Stimulated activated CD4-positive, alpha-beta T cell treated with anti-CD3 and anti-CD28 coated beads, Interleukin-4, amount 100 ng/mL, for 24 hours (primary cell): ENCODE results near the gene MYO5A.
A peak's percentile ranks its signal among the peaks of the same experiment; 100 is the strongest.

Experiments used
- DNase-seq: peaks from one replicate; pipeline ENCODE4 v3.0.0-alpha.2; 2020

The MYO5A gene

DNA sequence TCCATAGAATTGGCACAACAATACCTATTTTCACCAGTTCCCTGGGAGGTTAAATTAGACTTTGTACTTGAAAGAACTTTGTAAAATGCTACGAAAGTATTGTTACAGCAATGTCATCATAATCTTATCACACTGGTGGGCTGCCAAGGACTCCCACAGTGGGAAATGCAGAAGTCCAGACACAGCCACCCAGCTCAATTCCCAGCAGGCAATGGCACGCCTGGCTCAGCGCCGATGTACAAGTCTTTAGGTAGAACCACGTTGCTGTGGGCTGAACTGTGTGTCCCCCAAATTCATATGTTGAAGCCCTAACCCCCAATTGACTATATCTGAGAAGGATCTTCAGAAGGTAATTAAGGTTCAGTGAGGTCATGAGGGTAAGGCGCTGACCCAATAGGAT is 245.4 kb downstream of the MYO5A start:
- DNase-seq: no peak

DNA sequence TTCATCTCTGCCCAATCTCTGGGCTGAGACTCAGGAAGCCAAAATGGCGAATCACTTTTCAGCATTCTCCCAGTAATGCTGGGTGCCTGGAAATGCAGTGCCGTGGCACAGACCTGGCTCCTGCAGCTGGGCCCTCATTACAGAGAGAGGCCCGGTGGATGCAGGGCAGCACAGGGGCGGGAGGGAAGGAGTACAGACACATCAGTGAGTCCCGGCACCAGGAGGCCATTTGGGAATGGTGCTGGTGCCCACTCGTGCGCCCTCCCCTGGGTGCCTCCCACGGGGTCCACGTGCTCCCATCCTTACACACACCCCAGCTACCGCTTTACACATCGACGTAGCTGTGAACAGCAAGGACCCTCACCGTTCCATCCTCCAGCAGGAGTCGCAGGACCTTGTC is 246.3 kb downstream of the MYO5A start:
- DNase-seq: no peak

DNA sequence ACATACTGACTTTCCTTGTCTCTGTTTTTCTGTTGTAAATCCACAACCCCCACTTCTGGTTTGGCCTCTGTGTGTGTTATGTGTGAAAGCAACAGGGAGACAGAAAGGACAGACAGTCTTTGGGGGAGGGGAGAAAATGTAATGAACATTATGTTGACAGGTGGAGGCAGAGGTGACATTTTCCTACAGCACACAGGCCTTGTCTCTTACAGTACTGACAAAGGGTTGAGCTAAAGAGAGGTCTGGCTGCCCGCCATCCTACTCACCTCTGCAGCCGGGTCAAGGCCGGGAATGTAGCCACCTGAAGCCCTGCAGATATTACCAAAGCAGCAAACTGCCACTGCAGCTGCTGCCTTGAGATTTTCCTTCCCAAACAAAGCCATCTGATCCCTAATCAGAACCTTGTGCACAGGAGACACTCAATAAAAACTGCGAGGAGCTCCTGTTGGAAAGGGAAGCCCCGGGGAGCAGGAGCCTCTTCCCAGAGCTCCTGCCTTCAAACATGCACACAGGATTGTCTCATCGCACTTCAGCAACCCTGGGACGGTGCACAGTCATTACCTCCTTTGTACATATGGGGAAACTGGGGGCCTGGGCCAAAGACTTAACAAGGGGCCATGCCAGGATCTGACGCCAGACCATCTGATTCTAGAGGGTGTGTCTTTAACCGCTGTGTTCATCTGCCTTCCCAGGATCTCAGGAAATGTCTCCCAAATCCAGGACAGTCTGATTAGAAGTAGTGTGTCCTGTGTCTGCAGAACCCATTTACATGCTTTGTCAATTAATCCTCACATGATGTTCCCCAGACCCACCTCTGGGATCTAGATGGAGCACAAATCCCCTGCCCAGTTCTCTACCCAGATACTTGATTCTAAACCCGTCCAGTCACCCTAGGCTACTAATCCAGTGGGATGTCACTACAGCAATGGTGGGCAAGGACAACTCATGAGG is 247.3 kb downstream of the MYO5A start:
- DNase-seq: no peak

DNA sequence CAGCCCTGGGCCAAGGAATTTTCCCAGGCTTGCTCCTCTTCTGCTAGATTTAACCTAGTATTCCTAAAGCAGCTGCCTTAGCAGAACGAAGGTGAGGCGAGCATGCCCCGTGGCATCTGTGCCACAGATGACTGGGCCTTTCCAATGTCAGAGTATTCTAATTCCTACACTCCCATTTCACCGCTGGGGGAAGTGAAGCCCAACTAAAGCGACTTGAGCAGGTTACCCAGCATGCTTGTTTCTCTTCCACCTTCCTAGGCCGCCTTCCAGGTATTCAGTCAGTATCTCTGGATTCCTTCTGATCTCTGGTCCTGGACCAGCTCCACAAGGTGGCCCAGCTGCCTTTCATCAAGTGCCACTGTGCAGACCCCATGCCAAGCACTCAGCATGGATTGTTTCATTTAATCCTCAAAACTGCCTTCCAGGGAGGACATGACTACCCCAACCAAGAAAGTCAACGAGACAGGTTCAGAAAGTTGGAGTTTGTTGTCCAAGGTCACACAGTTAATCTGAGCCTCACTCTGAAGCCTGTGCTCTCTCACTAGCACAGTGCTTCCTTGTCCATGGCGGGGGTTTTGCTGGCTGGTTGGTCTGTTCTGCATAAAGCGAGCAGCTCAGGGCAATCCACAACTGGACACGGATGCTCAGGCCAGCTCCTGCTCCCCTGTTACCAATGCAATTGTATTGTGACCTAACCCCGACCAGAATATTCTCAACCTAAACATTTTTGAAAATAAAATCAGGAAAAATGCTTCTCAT is 248.2 kb downstream of the MYO5A start:
- no peak for DNase-seq

DNA sequence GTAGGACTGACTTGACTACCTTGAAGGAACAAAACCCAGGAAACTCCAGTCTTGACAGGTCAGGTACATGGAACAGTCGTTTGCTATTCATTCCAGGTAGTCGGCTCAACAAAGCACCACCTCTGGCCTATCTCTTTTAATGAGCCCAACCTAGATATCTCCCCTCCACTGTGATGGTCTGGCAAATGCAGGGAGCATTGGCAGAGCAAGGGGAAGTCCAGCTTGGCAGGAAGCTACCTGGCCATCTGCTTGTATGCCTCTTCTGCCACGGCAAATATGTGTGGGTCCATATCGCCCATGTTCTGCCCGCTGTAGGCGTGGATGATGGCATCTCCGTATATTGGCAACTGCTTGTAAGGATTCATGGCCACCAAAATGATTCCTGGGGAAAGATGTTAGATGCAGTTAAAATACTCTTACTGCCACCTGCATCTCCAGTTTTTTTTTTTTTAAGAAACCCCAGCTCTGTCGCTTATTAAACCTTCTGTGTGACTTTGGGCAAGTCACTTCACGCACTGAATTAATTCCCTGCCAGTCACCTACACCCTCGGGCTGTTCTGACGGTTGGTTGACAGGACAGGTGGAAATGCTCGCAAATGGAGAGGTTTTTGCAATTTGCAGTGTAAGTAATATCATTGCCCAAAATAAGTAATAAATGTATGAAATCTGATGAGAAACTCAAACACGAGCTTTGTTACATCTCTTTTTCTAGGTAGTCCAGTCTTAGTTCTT is 249.9 kb downstream of the MYO5A start:
- no peak for DNase-seq

DNA sequence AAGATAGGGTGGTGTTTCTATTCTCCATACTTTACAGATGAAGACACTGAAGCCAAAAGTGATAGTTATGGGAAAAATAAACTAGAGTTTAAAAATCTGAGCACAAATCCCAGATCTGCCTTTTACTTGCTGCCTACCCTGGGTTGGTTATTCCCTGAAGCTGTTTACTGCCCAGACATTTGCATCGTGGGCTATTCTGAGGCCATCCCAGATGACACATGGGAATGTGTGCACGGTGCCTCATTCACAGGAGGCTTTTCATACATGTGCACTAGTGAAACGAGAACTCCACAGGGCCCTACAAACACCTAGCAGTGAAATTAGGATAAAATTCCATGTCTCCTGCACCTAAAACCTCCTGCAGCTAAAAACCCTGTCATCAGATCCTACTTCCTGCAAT is 250.5 kb downstream of the MYO5A start:
- no peak for DNase-seq

DNA sequence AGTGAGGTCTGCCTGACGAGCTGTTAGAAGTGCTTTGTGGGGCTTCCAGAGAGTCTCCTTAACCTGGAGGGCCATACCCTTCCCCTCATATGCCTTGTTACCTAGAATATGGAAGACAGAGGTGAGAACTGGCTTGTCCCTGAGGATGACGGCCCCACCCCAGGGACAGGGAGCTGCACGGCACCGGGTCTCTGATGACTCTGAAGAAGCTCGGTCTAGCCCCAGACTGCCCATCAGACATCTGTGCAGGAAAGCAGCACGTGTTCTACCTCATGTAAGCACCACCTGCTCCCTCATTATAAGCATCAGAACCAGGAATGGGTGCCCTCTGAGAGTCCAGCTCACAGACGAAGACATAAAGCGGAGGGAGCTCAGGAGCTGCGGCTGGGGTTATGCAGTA is 251.1 kb downstream of the MYO5A start:
- DNase-seq: no peak

DNA sequence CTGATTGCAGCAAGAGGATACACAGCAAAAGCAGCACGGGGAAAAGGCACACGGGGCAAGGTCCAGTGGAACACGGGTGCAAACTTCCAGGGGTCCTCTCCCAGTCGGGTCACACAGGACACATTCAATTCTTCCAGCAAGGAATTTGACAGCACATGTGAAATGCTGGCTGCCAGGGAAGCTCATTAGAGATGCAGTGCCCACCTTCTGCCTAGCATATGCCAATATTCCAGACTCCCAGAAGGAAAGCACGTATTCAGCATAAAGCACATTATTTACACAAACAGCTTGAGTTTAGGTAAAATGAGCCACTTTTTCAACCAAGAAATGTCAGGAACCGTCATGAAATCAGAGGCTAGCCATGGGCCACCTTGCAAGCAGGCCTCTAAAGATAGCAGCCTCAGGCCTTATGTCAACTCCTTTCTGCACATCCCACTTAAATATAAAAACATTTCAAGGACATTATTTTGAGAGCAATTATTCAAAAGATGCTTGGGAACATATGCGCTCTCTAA is 252.4 kb downstream of the MYO5A start:
- no peak for DNase-seq

DNA sequence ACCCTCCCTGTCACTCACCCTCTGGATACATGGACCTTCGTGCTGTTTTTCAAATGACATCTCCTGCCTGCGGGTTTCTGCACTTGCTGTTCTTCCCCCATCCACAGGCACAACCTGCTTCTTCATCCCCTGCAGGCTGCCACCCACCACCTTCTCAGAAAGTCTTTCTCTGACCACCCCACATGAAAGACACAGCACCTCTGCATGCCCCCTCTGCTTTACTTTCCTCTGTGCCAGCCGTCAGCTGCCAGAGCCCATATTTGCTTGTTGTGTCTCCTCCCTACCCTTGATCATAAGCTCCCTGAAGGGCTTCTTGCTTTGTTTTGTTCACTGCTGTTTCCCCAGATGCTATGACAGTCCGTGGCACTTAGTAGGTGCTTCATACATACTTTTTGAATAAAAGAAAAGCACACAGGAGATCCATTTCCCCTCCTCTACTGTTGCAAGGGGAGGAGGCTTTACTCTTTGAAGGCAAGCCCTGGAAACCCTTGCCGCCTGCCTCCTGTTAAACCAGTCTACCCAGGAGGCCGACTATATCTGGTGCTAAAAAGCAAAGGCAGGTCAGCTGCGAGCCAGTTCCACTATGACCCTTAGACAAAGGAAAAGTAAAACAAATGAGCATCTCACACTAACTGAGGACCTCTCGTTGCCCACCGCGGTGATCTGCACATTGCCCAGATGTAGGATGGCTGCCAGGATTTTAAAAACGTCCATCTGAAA is 265.0 kb downstream of the MYO5A start:
- DNase-seq: no peak

DNA sequence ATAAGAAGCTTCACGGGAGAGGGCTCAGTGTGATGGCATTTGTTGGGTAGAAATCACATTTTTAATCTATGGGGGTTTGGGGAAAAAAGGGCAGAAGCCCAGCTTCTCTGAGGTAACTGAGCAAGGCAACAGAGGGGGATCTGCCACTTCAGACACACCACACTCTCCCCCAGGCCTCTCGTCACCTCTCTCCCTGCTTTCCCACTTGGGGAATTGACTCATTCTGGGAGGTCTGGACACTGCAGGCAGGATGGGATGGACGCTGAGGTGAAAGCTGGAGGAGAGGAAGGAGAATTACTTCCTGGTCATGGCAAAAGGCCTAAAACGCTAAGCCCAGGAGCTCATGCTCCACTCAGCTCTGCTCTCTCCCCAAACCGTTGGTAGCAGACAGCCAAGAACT is 266.3 kb downstream of the MYO5A start:
- DNase-seq: no peak

DNA sequence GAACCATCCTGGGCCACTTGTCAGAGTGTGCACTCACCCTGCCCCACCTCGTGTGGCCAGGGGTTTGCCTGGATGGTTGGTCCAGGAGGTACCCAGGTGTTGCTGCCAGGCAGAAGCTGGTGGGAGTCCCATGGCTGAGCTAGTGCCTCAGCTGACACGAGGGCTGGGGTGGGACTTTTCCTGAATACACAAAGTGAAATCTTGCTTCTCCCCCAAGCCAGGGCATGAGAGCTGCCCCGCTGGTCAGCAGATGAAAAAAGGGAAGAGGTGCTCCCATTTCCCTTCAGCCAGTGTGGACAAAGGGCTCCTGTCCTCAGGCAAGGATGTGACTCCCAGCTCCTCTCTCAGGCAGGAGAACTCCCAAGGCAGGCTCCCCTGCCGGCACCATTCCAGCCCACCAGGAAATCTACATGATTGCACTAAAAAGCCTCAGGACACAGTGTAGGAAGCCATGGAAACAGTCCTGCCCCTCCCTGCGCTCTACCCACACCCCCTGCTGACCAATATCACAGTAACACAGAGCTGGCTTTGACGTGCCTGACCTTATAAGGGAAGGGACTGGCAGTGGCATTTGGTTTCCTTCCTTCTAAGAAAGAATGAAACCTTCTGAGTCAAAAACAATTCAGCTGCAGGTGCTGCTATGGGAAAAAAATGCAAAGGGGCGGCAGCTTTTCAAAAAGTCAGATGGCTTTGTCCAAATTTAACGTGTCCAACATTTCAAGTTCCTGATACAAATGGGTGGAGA is 267.0 kb downstream of the MYO5A start:
- DNase-seq: peak; percentile 62

DNA sequence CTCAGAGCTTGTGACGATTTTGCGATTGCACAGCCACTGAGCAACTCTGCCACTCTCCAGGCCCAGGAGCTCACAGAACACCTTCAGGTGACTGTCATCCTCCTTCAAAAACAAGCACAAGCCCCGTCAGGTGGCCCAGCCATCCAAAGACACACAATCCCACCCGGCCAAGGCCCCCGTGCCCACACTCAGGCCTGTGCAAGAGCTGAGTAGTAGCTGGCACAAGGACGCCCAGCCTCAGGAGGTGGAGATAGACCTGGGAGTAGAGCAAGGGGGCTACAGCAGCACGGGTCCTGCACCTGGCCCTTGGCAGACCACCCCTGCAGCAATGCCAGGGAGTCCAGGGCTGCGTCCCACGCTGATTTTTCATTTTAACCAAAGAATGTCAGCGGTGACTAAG is 267.7 kb downstream of the MYO5A start:
- no peak for DNase-seq

DNA sequence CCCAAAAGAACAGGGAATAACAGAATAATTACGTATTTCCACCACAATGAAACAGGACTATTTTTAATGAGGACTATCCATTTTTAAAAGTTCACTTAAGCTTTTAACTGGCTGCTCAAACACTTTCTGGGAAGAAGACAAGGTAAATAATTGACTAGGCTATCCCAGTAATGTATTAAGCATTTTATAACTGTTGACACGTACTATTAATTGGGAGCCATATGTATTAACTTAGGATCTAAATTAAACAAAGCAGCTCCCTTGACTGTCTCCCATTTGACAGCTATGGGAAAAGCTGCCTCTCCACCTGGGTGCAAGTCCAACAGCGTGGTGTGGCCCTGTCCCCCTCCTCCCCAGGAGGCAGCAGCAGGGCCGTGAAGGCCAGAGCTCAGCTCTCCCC is 269.2 kb downstream of the MYO5A start:
- no peak for DNase-seq

DNA sequence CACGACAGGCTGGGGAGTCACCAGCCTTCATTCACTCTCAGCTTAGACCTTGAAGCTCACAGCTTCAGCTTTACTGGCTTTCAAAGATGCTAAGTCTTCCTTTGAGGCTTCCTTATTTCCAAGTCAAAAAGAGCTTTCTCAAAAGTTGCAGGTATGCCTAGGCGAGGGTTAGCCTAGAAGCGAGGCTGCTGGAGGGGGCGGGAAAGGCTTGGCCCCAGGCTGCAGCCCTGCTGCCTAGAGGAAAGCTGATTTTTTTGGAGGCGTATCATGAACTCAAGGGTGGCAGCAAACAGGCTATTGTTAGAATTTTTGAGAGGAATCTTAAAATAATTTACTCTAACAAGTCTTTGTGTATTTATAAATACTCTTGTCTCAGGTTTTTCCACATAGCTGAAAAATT is 270.2 kb downstream of the MYO5A start:
- no peak for DNase-seq

DNA sequence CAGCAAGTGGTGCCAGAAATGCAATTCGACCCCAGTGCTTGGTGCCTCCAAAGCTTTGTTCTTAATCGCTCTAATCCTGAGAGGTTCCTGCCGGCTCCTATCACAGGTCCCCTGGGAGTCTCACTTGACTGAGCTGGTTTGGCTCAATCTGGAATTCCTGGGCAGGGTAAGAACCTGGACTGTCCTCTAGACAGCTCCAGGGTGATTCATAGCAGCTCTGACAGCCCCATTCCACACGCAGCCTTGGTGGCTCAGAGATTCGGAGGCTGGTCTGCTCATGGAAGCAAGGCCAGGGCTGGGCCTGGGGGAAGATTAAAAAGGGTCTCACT is 271.0 kb downstream of the MYO5A start:
- DNase-seq: no peak
